Small intestine (tissue), 7 donors: Measurements from ENCODE around the gene TPTE. TPM values are rescaled to one million over a fixed set of nuclear protein-coding genes. Genes with fewer than 3 reads are reported as not detected.
"Not testable (repeated sequence)": the region's sequence is repeated elsewhere in the genome, so short reads cannot be mapped to it uniquely, and the experiment has no call there.

Experiments
- DNase-seq, 2 donors: peaks; one replicate each; pipeline versions ENCODE4 v3.0.0 to v3.0.0-alpha.2; 2013
- FAIRE-seq: peaks from 2 replicates; lab custom pipeline; 2012; peaks lifted over from hg19 to GRCh38; lab: Jason Lieb, UNC
- H3K27ac ChIP-seq, 3 donors: one replicate each; pipeline ENCODE4 v1.5.1; 2013; ENCODE audit warnings: low read length in 2 of 3, mild to moderate bottlenecking in 2 of 3, control low read depth in 1 of 3, inconsistent platforms in 1 of 3, low read depth in 1 of 3, moderate library complexity in 1 of 3
- H3K27me3 ChIP-seq, 3 donors: one replicate each; pipeline ENCODE4 v1.6.1; 2013; ENCODE audit warnings: low read length in 3 of 3, inconsistent platforms in 1 of 3; ENCODE audit not compliant: control insufficient read depth in 3 of 3, insufficient read depth in 3 of 3
- H3K36me3 ChIP-seq, 3 donors: one replicate each; pipeline ENCODE4 v1.6.1; 2013; ENCODE audit warnings: low read length in 3 of 3, inconsistent platforms in 1 of 3, low read depth in 1 of 3, mild to moderate bottlenecking in 1 of 3, moderate library complexity in 1 of 3; ENCODE audit not compliant: control insufficient read depth in 3 of 3, insufficient read depth in 2 of 3
- H3K4me1 ChIP-seq, 3 donors: one replicate each; pipeline ENCODE4 v1.6.1; 2013; ENCODE audit warnings: low read length in 2 of 3, inconsistent platforms in 1 of 3, low read depth in 1 of 3, mild to moderate bottlenecking in 1 of 3, moderate library complexity in 1 of 3; ENCODE audit not compliant: control insufficient read depth in 3 of 3, insufficient read depth in 2 of 3
- H3K4me3 ChIP-seq, 3 donors: one replicate each; pipeline ENCODE4 v1.5.1; 2013; ENCODE audit warnings: low read length in 3 of 3, control low read depth in 1 of 3, inconsistent platforms in 1 of 3, low read depth in 1 of 3, mild to moderate bottlenecking in 1 of 3, moderate library complexity in 1 of 3
- H3K9me3 ChIP-seq, 2 donors: one replicate each; pipeline ENCODE4 v1.6.1; 2013; ENCODE audit warnings: low read depth in 1 of 2, low read length in 1 of 2; ENCODE audit not compliant: control insufficient read depth in 2 of 2, insufficient read depth in 1 of 2
- WGBS, 3 donors: extraction: QIAGEN DNeasy Blood & Tissue Kit; methylation state at CpG; one replicate each; pipeline ENCODE4 v1.1.7; 2013; 5-methylcytosine and 5-hydroxymethylcytosine counted together
- polyA plus RNA-seq, 4 donors: library from polyadenylated mRNA; stranded (reverse) in 3 of 4; unstranded in 1 of 4; fragments of 200-250 nt in 3 of 4; fragments of 120-200 nt in 1 of 4; gene quantifications; one replicate each; pipeline versions ENCODE4 v1.2.1 to v1.2.3, GENCODE V29; 2013
- donor health status: healthy with polysubstance abuse.
- donor health status: control.
- donor health status: control.
- donor health status: Bipolar disorder and iron deficiency.
- donor health status: healthy.

TPTE gene
- polyA plus RNA-seq, 4 donors: not detected

GRCh38 chr21:10649350-10650149 lies 128.2 kb downstream of the TPTE start:
- H3K36me3 ChIP-seq, H3K27ac ChIP-seq, FAIRE-seq, DNase-seq, H3K9me3 ChIP-seq, H3K27me3 ChIP-seq, H3K4me3 ChIP-seq, H3K4me1 ChIP-seq: not testable (repeated sequence)
- 46 to 56% (median 55%) methylated on average over 4 of the region's 4 CpGs for WGBS, 3 donors

DNA sequence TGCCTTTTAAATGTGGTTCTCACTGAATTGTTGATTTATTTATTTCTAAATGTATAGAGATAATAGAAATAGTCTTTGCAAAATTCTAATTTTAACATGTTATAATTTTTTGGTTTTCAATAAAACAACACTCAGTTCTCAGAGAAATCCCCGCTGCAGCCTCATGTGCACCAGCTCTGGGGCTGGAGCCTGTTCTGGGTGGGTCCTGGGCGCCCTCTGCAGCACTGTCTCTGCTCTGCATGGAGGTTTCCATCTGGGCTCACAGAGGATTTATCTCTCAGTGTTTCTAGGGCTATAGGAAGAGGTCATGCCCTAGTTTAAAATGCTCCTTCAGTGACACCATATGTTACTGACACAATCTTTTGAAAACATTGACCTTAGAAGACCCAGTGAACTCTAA lies 128.9 kb downstream of the TPTE start:
- H3K9me3 ChIP-seq, H3K27me3 ChIP-seq, H3K4me1 ChIP-seq, H3K27ac ChIP-seq, DNase-seq, H3K4me3 ChIP-seq, FAIRE-seq, H3K36me3 ChIP-seq: not testable (repeated sequence)
- WGBS, 3 donors: 21 to 27% (median 27%) methylated on average over 2 of the region's 2 CpGs
